Stimulated activated CD8-positive, alpha-beta memory T cell treated with anti-CD3 and anti-CD28 coated beads, Interleukin-2, amount 100 ng/mL, for 48 hours (primary cell): Measurements from ENCODE around the gene CELSR3.

Source experiments
- DNase-seq, 2 donors: peaks; one replicate each; pipeline ENCODE4 v3.0.0-alpha.2; 2020; ENCODE audit warnings: low read depth in 2 of 2

Gene CELSR3

GRCh38 chr3:48661501-48662144 is 1.1 kb downstream of the CELSR3 start:
- peak; percentile 60 to 65 for DNase-seq

GRCh38 chr3:48660800-48661400 is 1.8 kb downstream of the CELSR3 start:
- no peak for DNase-seq

GRCh38 chr3:48656841-48657281 is 5.8 kb downstream of the CELSR3 start:
- DNase-seq, result peak in 1 of 2 donors; percentile 16

GRCh38 chr3:48656061-48656840 is 6.4 kb downstream of the CELSR3 start:
- DNase-seq, result peak; percentile 79 to 82

GRCh38 chr3:48655606-48656005 is 7.1 kb downstream of the CELSR3 start:
- DNase-seq, result peak in 1 of 2 donors; percentile 30

GRCh38 chr3:48655063-48655462 is 7.6 kb downstream of the CELSR3 start:
- no peak for DNase-seq

GRCh38 chr3:48652923-48653715 is 9.6 kb downstream of the CELSR3 start:
- DNase-seq, result no peak

GRCh38 chr3:48651771-48652170 is 10.9 kb downstream of the CELSR3 start:
- no peak for DNase-seq

GRCh38 chr3:48650723-48651122 is 12.0 kb downstream of the CELSR3 start:
- DNase-seq, result no peak

GRCh38 chr3:48648188-48648850 is 14.4 kb downstream of the CELSR3 start:
- DNase-seq, result no peak

- no peak for DNase-seq
Measured at GRCh38 chr3:48647714-48648113, 15.0 kb downstream of the CELSR3 start.

GRCh38 chr3:48644898-48645760 is 17.6 kb downstream of the CELSR3 start:
- DNase-seq, result no peak

GRCh38 chr3:48642605-48643004 is 20.1 kb downstream of the CELSR3 start:
- no peak for DNase-seq

GRCh38 chr3:48641396-48641795 is 21.3 kb downstream of the CELSR3 start:
- DNase-seq, result no peak

- DNase-seq, result no peak
Measured at GRCh38 chr3:48639944-48640606, 22.6 kb downstream of the CELSR3 start.

GRCh38 chr3:48637305-48637704 is 25.4 kb downstream of the CELSR3 start:
- DNase-seq, result no peak

- DNase-seq, result no peak
Measured at GRCh38 chr3:48636149-48636655, 26.5 kb downstream of the CELSR3 start.

- peak; percentile 93 to 95 for DNase-seq
Measured at GRCh38 chr3:48635222-48636021, 27.3 kb downstream of the CELSR3 start, which contains the start of gene SLC26A6. TSS of gene SLC26A6 (minus strand) at chr3:48635461. CDS start at chr3:48635393, 68 bp downstream.
